HepG2 (cell line): ENCODE measurements around the gene PHRF1. TPM values are rescaled to one million over a fixed set of nuclear protein-coding genes. Genes with fewer than 3 reads are reported as not detected.

Experiments used
- CBFB ChIP-seq: sonication (generic); formaldehyde crosslinking; IDR thresholded peaks from 2 replicates; pipeline ENCODE4 v1.4.0; 2020; ENCODE audit warnings: missing genetic modification reagents
- DNMT3B ChIP-seq: conservative IDR thresholded peaks from 2 replicates; pipeline ENCODE4 v1.6.1; 2016; ENCODE audit warnings: missing biosample characterization, control low read depth
- HIVEP1 ChIP-seq: sonication (generic); formaldehyde crosslinking; IDR thresholded peaks from 2 replicates; pipeline ENCODE4 v1.4.0; 2020; ENCODE audit warnings: mild to moderate bottlenecking, missing genetic modification reagents
- NCOA5 ChIP-seq: sonication (generic); formaldehyde crosslinking; IDR thresholded peaks from 2 replicates; pipeline ENCODE4 v1.4.0; 2020; ENCODE audit warnings: missing genetic modification reagents
- STAT6 ChIP-seq: sonication (generic); formaldehyde crosslinking; IDR thresholded peaks from 2 replicates; pipeline ENCODE4 v1.4.0; 2020; ENCODE audit warnings: missing genetic modification reagents, mild to moderate bottlenecking, borderline replicate concordance
- USF2 ChIP-seq, 2 experiments: sonication (generic) in 1 of 2; formaldehyde crosslinking in 1 of 2; IDR thresholded peaks; 2 replicates each; pipeline versions ENCODE4 v1.5.1 to v1.6.1; 2011 to 2020; ENCODE audit warnings: borderline replicate concordance in 1 of 2, low read depth in 1 of 2, low read length in 1 of 2, mild to moderate bottlenecking in 1 of 2, missing genetic modification reagents in 1 of 2, moderate library complexity in 1 of 2
- ZEB1 ChIP-seq: IDR thresholded peaks from 2 replicates; pipeline ENCODE4 v1.6.1; 2012; ENCODE audit warnings: mild to moderate bottlenecking, low read depth, inconsistent platforms; ENCODE audit not compliant: insufficient replicate concordance
- ZNF142 ChIP-seq: sonication (generic); formaldehyde crosslinking; IDR thresholded peaks from 2 replicates; pipeline ENCODE4 v1.4.0; 2020; ENCODE audit warnings: missing genetic modification reagents
- ZNF598 ChIP-seq: sonication (generic); formaldehyde crosslinking; IDR thresholded peaks from 2 replicates; pipeline ENCODE4 v1.5.1; 2020; ENCODE audit warnings: mild to moderate bottlenecking, missing genetic modification reagents, borderline replicate concordance
- ZNF704 ChIP-seq: sonication (generic); formaldehyde crosslinking; IDR thresholded peaks from 2 replicates; pipeline ENCODE4 v1.8.1; 2023; ENCODE audit warnings: mild to moderate bottlenecking, inconsistent platforms, moderate library complexity, missing genetic modification reagents, borderline replicate concordance
- ZNF766 ChIP-seq: sonication (generic); formaldehyde crosslinking; IDR thresholded peaks from 2 replicates; pipeline ENCODE4 v1.5.0; 2020; ENCODE audit warnings: missing genetic modification reagents, borderline replicate concordance
- polyA plus RNA-seq, 8 experiments: library from polyadenylated mRNA; depleted of rRNA in 3 of 8; stranded (reverse) in 7 of 8; unstranded in 1 of 8; fragments of >200 nt; fragmentation: Illumina TruSeq in 4 of 8; extraction: Trizol in 4 of 8; gene quantifications; 2 replicates each; pipeline versions ENCODE4 v1.2.1 to v1.2.3, GENCODE V29; 2011 to 2016; ENCODE audit warnings: low read depth in 4 of 8, missing spikeins in 1 of 8, mixed read lengths in 1 of 8; ENCODE audit not compliant: insufficient read depth in 1 of 8
- total RNA-seq, 5 experiments: library from RNA; depleted of rRNA; stranded (reverse); fragments of >200 nt; fragmentation: Illumina TruSeq; extraction: Trizol; gene quantifications; 2 replicates each; pipeline ENCODE4 v1.2.3, GENCODE V29; 2016; ENCODE audit warnings: low read depth in 1 of 5
- TF ChIP-seq, protein P1 (sequence below): IDR thresholded peaks from 2 replicates; pipeline ENCODE4 v1.6.1; 2016; ENCODE audit warnings: low read depth, control low read depth

Gene PHRF1
- total and polyA plus RNA-seq, 2 of the 13 experiments (the other 11 are each of a cell fraction or from before 2014, with no cell fraction given), result 8.2 to 16.7 TPM

GRCh38 chr11:561148-562003, 14.9 kb upstream of the PHRF1 start (continued):
- TF ChIP-seq ZNF142 (CRISPR knock-in tag) (peak; percentile 61; the same call in 1 of the 2 replicates), ZNF704 (no peak), HIVEP1 (CRISPR knock-in tag) (no peak), ZNF598 (no peak), CBFB (no peak), ZEB1 (peak; percentile 61), NCOA5 (no peak), DNMT3B (no peak), USF2 (IDR thresholded peaks at IDR 0.05; ENCODE audit: low read depth, low read length) (no peak), USF2 (CRISPR knock-in tag; IDR thresholded peaks at IDR 0.05; ENCODE audit: borderline replicate concordance) (no peak), STAT6 (CRISPR knock-in tag) (no peak), ZNF766 (CRISPR knock-in tag) (no peak)
- TF ChIP-seq, protein P1, sequence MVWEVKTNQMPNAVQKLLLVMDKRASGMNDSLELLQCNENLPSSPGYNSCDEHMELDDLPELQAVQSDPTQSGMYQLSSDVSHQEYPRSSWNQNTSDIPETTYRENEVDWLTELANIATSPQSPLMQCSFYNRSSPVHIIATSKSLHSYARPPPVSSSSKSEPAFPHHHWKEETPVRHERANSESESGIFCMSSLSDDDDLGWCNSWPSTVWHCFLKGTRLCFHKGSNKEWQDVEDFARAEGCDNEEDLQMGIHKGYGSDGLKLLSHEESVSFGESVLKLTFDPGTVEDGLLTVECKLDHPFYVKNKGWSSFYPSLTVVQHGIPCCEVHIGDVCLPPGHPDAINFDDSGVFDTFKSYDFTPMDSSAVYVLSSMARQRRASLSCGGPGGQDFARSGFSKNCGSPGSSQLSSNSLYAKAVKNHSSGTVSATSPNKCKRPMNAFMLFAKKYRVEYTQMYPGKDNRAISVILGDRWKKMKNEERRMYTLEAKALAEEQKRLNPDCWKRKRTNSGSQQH (CRISPR knock-in tag), result no peak
